Measurements from ENCODE around the gene INKA1.

DNA sequence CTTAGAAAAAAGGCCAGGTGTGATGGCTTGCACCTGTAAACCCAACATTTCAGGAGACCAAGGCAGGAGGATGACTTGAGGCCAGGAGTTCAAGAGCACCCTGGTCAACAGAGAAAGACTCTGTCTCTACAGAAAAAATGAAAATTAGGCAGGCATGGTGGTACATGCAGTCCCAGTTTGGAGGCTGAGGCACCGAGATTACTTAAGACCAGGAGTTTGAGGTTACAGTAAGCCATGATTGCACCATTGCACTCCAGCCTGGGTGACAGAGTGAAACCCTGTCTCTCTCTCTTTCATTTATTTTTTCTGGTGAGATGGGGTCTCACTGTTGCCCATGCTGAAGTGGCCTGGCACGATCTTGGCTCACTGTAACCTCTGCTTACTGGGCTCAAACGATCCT lies 41.4 kb upstream of the INKA1 start:
- TF ChIP-seq CTCF (IDR thresholded peaks at IDR 0.05) (no peak), POLR2A (IDR thresholded peaks at IDR 0.05) (no peak)

Data from vagina (tissue), 2 donors.